SK-N-SH (cell line): ENCODE measurements around the gene HYAL1. TPM values are rescaled to one million over a fixed set of nuclear protein-coding genes. Genes with fewer than 3 reads are reported as not detected.

Experiments used
- CTCF ChIA-PET: fragments of 300-600, 350-600 bp; formaldehyde crosslinking; extraction: SDS; loops from one replicate; lab custom pipeline; 2021; lab: Yijun Ruan, JAX
- POLR2A ChIA-PET: fragments of 350-600 bp; sonication (Branson Sonifier 250); formaldehyde crosslinking; extraction: SDS; loops from one replicate; lab custom pipeline; 2020; ENCODE audit warnings: antibody characterized with exemption, inconsistent platforms; lab: Yijun Ruan, JAX
- DNase-seq: peaks from one replicate; pipeline ENCODE4 v3.0.0; 2012
- H2AFZ ChIP-seq: fragments of 200-600 bp; sonication (generic); 2 replicates; pipeline ENCODE4 v1.8.1; 2016; ENCODE audit warnings: antibody characterized with exemption, mild to moderate bottlenecking, low read depth
- H3F3A ChIP-seq: fragments of 200-600 bp; sonication (generic); replicated peaks from 2 replicates; pipeline ENCODE3; 2016; ENCODE audit warnings: antibody characterized with exemption, mild to moderate bottlenecking; ENCODE audit not compliant: insufficient read depth
- H3K27ac ChIP-seq, 2 experiments: fragments of 200-500 bp in 1 of 2; fragments of 200-600 bp in 1 of 2; sonication (Bioruptor generic) in 1 of 2; sonication (generic), shearing (Covaris generic) in 1 of 2; 2 replicates each; pipeline versions ENCODE4 v1.5.1 to v1.6.1; 2014 to 2016; ENCODE audit warnings: low read depth in 2 of 2, inconsistent platforms in 1 of 2, low read length in 1 of 2, mild to moderate bottlenecking in 1 of 2, mixed read lengths in 1 of 2
- H3K27me3 ChIP-seq: fragments of 200-600 bp; sonication (generic), shearing (Covaris generic); 2 replicates; pipeline ENCODE4 v1.6.1; 2016; ENCODE audit warnings: mixed run types; ENCODE audit not compliant: insufficient read depth
- H3K36me3 ChIP-seq, 2 experiments: fragments of 200-500 bp in 1 of 2; fragments of 200-600 bp in 1 of 2; sonication (Bioruptor generic) in 1 of 2; sonication (generic) in 1 of 2; replicated peaks in 1 of 2; 2 replicates each; pipeline versions ENCODE3 to v1.5.1; 2014 to 2016; ENCODE audit warnings: low read length in 1 of 2, mild to moderate bottlenecking in 1 of 2; ENCODE audit not compliant: insufficient read depth in 2 of 2, control insufficient read depth in 1 of 2
- H3K4me1 ChIP-seq, 2 experiments: fragments of 200-500 bp in 1 of 2; fragments of 200-600 bp in 1 of 2; sonication (Bioruptor generic) in 1 of 2; sonication (generic), shearing (Covaris generic) in 1 of 2; 2 replicates each; pipeline versions ENCODE4 v1.5.1 to v1.6.1; 2014 to 2016; ENCODE audit warnings: low read depth in 1 of 2, low read length in 1 of 2, mixed run types in 1 of 2; ENCODE audit not compliant: insufficient read depth in 2 of 2, control insufficient read depth in 1 of 2
- H3K4me2 ChIP-seq: fragments of 200-600 bp; sonication (generic), shearing (Covaris generic); 2 replicates; pipeline ENCODE4 v1.6.1; 2017; ENCODE audit warnings: mixed run types
- H3K4me3 ChIP-seq, 2 experiments: fragments of 200-500 bp in 1 of 2; fragments of 200-600 bp in 1 of 2; sonication (Bioruptor generic) in 1 of 2; sonication (generic), shearing (Covaris generic) in 1 of 2; 2 replicates each; pipeline versions ENCODE4 v1.5.1 to v1.8.1; 2014 to 2016; ENCODE audit warnings: low read depth in 2 of 2, inconsistent platforms in 1 of 2, low read length in 1 of 2, mild to moderate bottlenecking in 1 of 2, mixed read lengths in 1 of 2, moderate library complexity in 1 of 2
- H3K79me2 ChIP-seq: fragments of 200-600 bp; sonication (generic); 2 replicates; pipeline ENCODE4 v1.8.1; 2017; ENCODE audit warnings: mild to moderate bottlenecking; ENCODE audit not compliant: insufficient read depth
- H3K9ac ChIP-seq: fragments of 200-600 bp; sonication (generic); 2 replicates; pipeline ENCODE4 v1.6.1; 2017; ENCODE audit warnings: mixed run types
- H3K9me2 ChIP-seq: fragments of 200-600 bp; sonication (generic); 2 replicates; pipeline ENCODE4 v1.6.1; 2017; ENCODE audit warnings: mixed run types
- H3K9me3 ChIP-seq: fragments of 200-600 bp; sonication (generic); 2 replicates; pipeline ENCODE4 v1.6.1; 2017; ENCODE audit warnings: mixed run types, mild to moderate bottlenecking, moderate library complexity
- H4K20me1 ChIP-seq: fragments of 200-600 bp; sonication (generic); 2 replicates; pipeline ENCODE4 v1.6.1; 2017; ENCODE audit warnings: mild to moderate bottlenecking, mixed run types; ENCODE audit not compliant: insufficient read depth
- EP300 ChIP-seq, 2 experiments: IDR thresholded peaks; 2 replicates each; pipeline versions ENCODE4 v1.4.0 to v1.6.1; 2012; ENCODE audit warnings: borderline replicate concordance in 1 of 2, low read depth in 1 of 2, low read length in 1 of 2
- FOXM1 ChIP-seq: IDR thresholded peaks from 2 replicates; pipeline ENCODE4 v1.4.0; 2012; ENCODE audit warnings: low read depth, mild to moderate bottlenecking
- GABPA ChIP-seq: IDR thresholded peaks from 2 replicates; pipeline ENCODE4 v1.4.0; 2012; ENCODE audit warnings: low read depth, mild to moderate bottlenecking
- GATA2 ChIP-seq: sonication (generic); formaldehyde crosslinking; IDR thresholded peaks from 2 replicates; pipeline ENCODE4 v1.5.0; 2020; ENCODE audit warnings: mild to moderate bottlenecking, missing genetic modification reagents
- JUND ChIP-seq: IDR thresholded peaks from 2 replicates; pipeline ENCODE4 v1.4.0; 2012
- MXI1 ChIP-seq: IDR thresholded peaks from 2 replicates; pipeline ENCODE4 v1.6.1; 2012; ENCODE audit warnings: mild to moderate bottlenecking, low read depth, low read length, improper control_type of control experiment
- RAD21 ChIP-seq: IDR thresholded peaks from 2 replicates; pipeline ENCODE4 v1.6.1; 2012; ENCODE audit warnings: mild to moderate bottlenecking, low read length
- RCOR1 ChIP-seq: fragments of 150-350 bp; IDR thresholded peaks from 2 replicates; pipeline ENCODE4 v1.6.1; 2017; ENCODE audit warnings: antibody characterized with exemption, low read length
- RFX5 ChIP-seq: IDR thresholded peaks from 2 replicates; pipeline ENCODE4 v1.6.1; 2012; ENCODE audit warnings: mild to moderate bottlenecking, improper control_type of control experiment, low read length
- TAF1 ChIP-seq: IDR thresholded peaks from 2 replicates; pipeline ENCODE4 v1.6.1; 2012; ENCODE audit warnings: low read depth, mild to moderate bottlenecking, low read length, moderate library complexity, borderline replicate concordance
- TCF12 ChIP-seq: IDR thresholded peaks from 2 replicates; pipeline ENCODE4 v1.4.0; 2012
- YY1 ChIP-seq: IDR thresholded peaks from 2 replicates; pipeline ENCODE4 v1.4.0; 2012; ENCODE audit warnings: low read depth, mild to moderate bottlenecking
- WGBS: methylation state at CpG from one replicate; pipeline ENCODE4 v1.1.6; 2017; ENCODE audit warnings: low lambda C conversion rate; 5-methylcytosine and 5-hydroxymethylcytosine counted together
- polyA plus RNA-seq, 3 experiments: library from polyadenylated mRNA; depleted of rRNA; stranded (reverse); fragments of >200 nt; gene quantifications; 2 replicates each; pipeline ENCODE4 v1.2.3, GENCODE V29; 2012
- TF ChIP-seq, protein P1 (sequence below): IDR thresholded peaks from 2 replicates; pipeline ENCODE4 v1.4.0; 2012; ENCODE audit warnings: low read depth
- TF ChIP-seq, protein P2 (sequence below): IDR thresholded peaks from 2 replicates; pipeline ENCODE4 v1.6.1; 2012; ENCODE audit warnings: mild to moderate bottlenecking, low read depth, low read length, moderate library complexity

HYAL1 gene
- polyA plus RNA-seq, 1 of the 3 experiments (the other 2 are of a cell fraction) = 0.30 TPM

- POLR2A ChIA-PET = no interaction called here
Observed at GRCh38 chr3:50261505-50261904, 41.9 kb downstream of the HYAL1 start.

DNA sequence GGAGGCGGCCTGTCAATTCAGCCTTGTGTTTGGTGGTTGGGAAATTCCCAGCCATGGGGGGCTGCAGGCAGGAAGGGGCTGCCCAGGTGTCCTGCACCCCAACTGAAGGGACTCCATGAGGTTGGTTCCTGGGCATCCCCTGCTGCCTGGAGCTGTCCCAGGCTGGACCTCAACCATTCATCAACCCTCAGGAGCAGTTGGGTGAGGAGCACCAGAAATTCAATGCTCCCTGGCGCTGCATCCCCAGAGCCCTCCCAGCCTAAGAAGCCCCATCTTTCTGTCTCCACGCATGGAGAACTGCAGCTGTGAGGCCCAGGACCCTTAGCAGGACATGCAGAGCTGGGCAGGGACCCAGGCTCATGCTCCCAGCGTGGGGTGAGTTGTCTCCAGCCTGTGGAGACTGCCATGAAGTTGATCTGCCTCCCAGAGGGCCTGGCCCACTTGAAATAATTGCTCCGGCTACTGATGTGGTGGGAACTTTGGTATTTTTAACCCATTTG lies 42.4 kb downstream of the HYAL1 start:
- Histone ChIP-seq H3K4me3 (peak overlapping the region; percentile 59 to 60), H3F3A (peaks cover 52% of the 10 kb centered on the region), H3K27me3 (no peaks in the 10 kb centered on the region), H3K9me2 (no peaks in the 10 kb centered on the region), H3K36me3 (peaks cover 17 to 30% of the 10 kb centered on the region in 2 experiments), H4K20me1 (no peaks in the 10 kb centered on the region), H3K4me2 (peak overlapping the region; percentile 93), H3K9me3 (no peaks in the 10 kb centered on the region), H3K9ac (peak overlapping the region; percentile 90), H3K4me1 (peaks cover 26 to 35% of the 10 kb centered on the region in 2 experiments; a peak in 3 of 4 replicates), H3K79me2 (peaks cover 12% of the 10 kb centered on the region), H3K27ac (peak overlapping the region; percentile 76 to 94), H2AFZ (no peak overlapping the region)
- no peak for DNase-seq
- WGBS = 90% methylated on average over 2 of the region's 5 CpGs
- ChIA-PET POLR2A (interaction anchor here (1.2 to 1.5 kb wide), 2 partner anchors 11 to 31 kb away, joined by 4 read pairs; no protein-coding TSS in a partner anchor), CTCF (interaction anchor here (1.4 to 61.6 kb wide), 6 partner anchors 11 to 75 kb away, joined by 3 to 1375 read pairs (median 125); partner anchors contain the start of genes GNAI2, GNAT1, HYAL3 and NAA80)
- no peak for TF ChIP-seq JUND
- no peak for TF ChIP-seq RCOR1
- TF ChIP-seq RAD21 = no peak
- no peak for TF ChIP-seq EP300 (IDR thresholded peaks at IDR 0.05; ENCODE audit: borderline replicate concordance in 1 of 2, low read depth in 1 of 2, low read length in 1 of 2)
- no peak for TF ChIP-seq TAF1
- TF ChIP-seq, protein P1, sequence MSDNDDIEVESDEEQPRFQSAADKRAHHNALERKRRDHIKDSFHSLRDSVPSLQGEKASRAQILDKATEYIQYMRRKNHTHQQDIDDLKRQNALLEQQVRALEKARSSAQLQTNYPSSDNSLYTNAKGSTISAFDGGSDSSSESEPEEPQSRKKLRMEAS = no peak

More at GRCh38 chr3:50261505-50261904, 41.9 kb downstream of the HYAL1 start:
- Histone ChIP-seq H3K79me2 (peaks cover 12% of the 10 kb centered on the region), H3K36me3 (peaks cover 14 to 27% of the 10 kb centered on the region in 2 experiments), H3F3A (peaks cover 48% of the 10 kb centered on the region), H3K4me3 (peak overlapping the region in 1 of 2 experiments; percentile 59; a peak in 1 of 4 replicates), H4K20me1 (no peaks in the 10 kb centered on the region), H3K4me2 (peak overlapping the region; percentile 93), H3K9me2 (no peaks in the 10 kb centered on the region), H2AFZ (no peak overlapping the region), H3K27me3 (no peaks in the 10 kb centered on the region), H3K9ac (peak overlapping the region; percentile 90; the same call in 1 of the 2 replicates), H3K9me3 (no peaks in the 10 kb centered on the region), H3K4me1 (peaks cover 26 to 35% of the 10 kb centered on the region in 2 experiments; a peak in 3 of 4 replicates), H3K27ac (peak overlapping the region; percentile 76 to 94; a peak in 3 of 4 replicates)
- 77% methylated on average over 1 of the region's 2 CpGs for WGBS
- CTCF ChIA-PET = interaction anchor here (1.4 to 61.6 kb wide), 6 partner anchors 11 to 75 kb away, joined by 3 to 1375 read pairs (median 125); partner anchors contain the start of genes GNAI2, GNAT1, HYAL3 and NAA80
- TF ChIP-seq YY1 (no peak), FOXM1 (no peak), GABPA (no peak), RFX5 (no peak), GATA2 (no peak), EP300 (IDR thresholded peaks at IDR 0.05; ENCODE audit: borderline replicate concordance in 1 of 2, low read depth in 1 of 2, low read length in 1 of 2) (no peak), RAD21 (no peak), MXI1 (no peak), TCF12 (no peak), RCOR1 (no peak), JUND (no peak)
- TF ChIP-seq, protein P2, sequence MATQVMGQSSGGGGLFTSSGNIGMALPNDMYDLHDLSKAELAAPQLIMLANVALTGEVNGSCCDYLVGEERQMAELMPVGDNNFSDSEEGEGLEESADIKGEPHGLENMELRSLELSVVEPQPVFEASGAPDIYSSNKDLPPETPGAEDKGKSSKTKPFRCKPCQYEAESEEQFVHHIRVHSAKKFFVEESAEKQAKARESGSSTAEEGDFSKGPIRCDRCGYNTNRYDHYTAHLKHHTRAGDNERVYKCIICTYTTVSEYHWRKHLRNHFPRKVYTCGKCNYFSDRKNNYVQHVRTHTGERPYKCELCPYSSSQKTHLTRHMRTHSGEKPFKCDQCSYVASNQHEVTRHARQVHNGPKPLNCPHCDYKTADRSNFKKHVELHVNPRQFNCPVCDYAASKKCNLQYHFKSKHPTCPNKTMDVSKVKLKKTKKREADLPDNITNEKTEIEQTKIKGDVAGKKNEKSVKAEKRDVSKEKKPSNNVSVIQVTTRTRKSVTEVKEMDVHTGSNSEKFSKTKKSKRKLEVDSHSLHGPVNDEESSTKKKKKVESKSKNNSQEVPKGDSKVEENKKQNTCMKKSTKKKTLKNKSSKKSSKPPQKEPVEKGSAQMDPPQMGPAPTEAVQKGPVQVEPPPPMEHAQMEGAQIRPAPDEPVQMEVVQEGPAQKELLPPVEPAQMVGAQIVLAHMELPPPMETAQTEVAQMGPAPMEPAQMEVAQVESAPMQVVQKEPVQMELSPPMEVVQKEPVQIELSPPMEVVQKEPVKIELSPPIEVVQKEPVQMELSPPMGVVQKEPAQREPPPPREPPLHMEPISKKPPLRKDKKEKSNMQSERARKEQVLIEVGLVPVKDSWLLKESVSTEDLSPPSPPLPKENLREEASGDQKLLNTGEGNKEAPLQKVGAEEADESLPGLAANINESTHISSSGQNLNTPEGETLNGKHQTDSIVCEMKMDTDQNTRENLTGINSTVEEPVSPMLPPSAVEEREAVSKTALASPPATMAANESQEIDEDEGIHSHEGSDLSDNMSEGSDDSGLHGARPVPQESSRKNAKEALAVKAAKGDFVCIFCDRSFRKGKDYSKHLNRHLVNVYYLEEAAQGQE = no peak
- no peak for DNase-seq
